Mesendoderm (in vitro differentiated cells): Measurements from ENCODE around the gene OSBPL8.

Experiments
- DNase-seq: peaks from one replicate; pipeline ENCODE4 v3.0.0; 2013
- H2AK5ac ChIP-seq: 2 replicates; pipeline ENCODE4 v1.6.1; 2013; ENCODE audit warnings: low read length, inconsistent platforms
- H2BK120ac ChIP-seq: 2 replicates; pipeline ENCODE4 v1.6.1; 2013; ENCODE audit warnings: low read depth, mild to moderate bottlenecking, low read length, moderate library complexity, mixed read lengths
- H2BK15ac ChIP-seq: replicated peaks from 2 replicates; pipeline ENCODE4 v1.6.1; 2013; ENCODE audit warnings: low read depth, mild to moderate bottlenecking, moderate library complexity
- H2BK5ac ChIP-seq: 2 replicates; pipeline ENCODE4 v1.6.1; 2013; ENCODE audit warnings: low read length, inconsistent platforms
- H3K18ac ChIP-seq: 2 replicates; pipeline ENCODE4 v1.6.1; 2013; ENCODE audit warnings: mild to moderate bottlenecking, low read length, mixed read lengths
- H3K23ac ChIP-seq: one replicate; pipeline ENCODE4 v1.6.1; 2013; ENCODE audit warnings: low read length
- H3K27ac ChIP-seq: 2 replicates; pipeline ENCODE4 v1.5.1; 2013; ENCODE audit warnings: low read depth, mild to moderate bottlenecking, inconsistent platforms, low read length, moderate library complexity
- H3K27me3 ChIP-seq: 2 replicates; pipeline ENCODE4 v1.6.1; 2013; ENCODE audit warnings: low read length, control low read depth, mild to moderate bottlenecking, inconsistent platforms; ENCODE audit not compliant: insufficient read depth, poor library complexity
- H3K36me3 ChIP-seq: 2 replicates; pipeline ENCODE4 v1.6.1; 2013; ENCODE audit warnings: low read length, inconsistent platforms; ENCODE audit not compliant: control insufficient read depth, insufficient read depth
- H3K4ac ChIP-seq: one replicate; pipeline ENCODE4 v1.6.1; 2013; ENCODE audit warnings: low read depth, mild to moderate bottlenecking, low read length, moderate library complexity
- H3K4me1 ChIP-seq: 2 replicates; pipeline ENCODE4 v1.6.1; 2013; ENCODE audit warnings: low read depth, low read length, inconsistent platforms; ENCODE audit not compliant: control insufficient read depth
- H3K4me2 ChIP-seq: 2 replicates; pipeline ENCODE4 v1.6.1; 2013; ENCODE audit warnings: low read length
- H3K4me3 ChIP-seq: 2 replicates; pipeline ENCODE4 v1.5.1; 2013; ENCODE audit warnings: mild to moderate bottlenecking, low read length
- H3K56ac ChIP-seq: one replicate; pipeline ENCODE4 v1.6.1; 2013; ENCODE audit warnings: low read length
- H3K79me1 ChIP-seq: 2 replicates; pipeline ENCODE4 v1.6.1; 2013; ENCODE audit warnings: low read length, inconsistent platforms
- H3K79me2 ChIP-seq: 2 replicates; pipeline ENCODE4 v1.6.1; 2013; ENCODE audit warnings: mild to moderate bottlenecking, low read length; ENCODE audit not compliant: control insufficient read depth, insufficient read depth
- H3K9ac ChIP-seq: 2 replicates; pipeline ENCODE4 v1.6.1; 2013; ENCODE audit warnings: low read length, inconsistent platforms
- H4K5ac ChIP-seq: one replicate; pipeline ENCODE4 v1.6.1; 2013; ENCODE audit warnings: low read length
- H4K8ac ChIP-seq: one replicate; pipeline ENCODE4 v1.6.1; 2013; ENCODE audit warnings: low read depth, mild to moderate bottlenecking, control low read depth, low read length, moderate library complexity
- WGBS: extraction: QIAGEN DNeasy Blood & Tissue Kit; methylation state at CpG from one replicate; pipeline ENCODE4 v1.1.7; 2013; ENCODE audit warnings: low lambda C conversion rate, missing lambda C conversion rate; ENCODE audit not compliant: insufficient coverage; ENCODE audit errors: extremely low coverage; 5-methylcytosine and 5-hydroxymethylcytosine counted together

Gene OSBPL8

GRCh38 chr12:76555231-76555767 is 4.3 kb downstream of the OSBPL8 start:
- no CpG with 5 or more reads among the region's 7 CpGs for WGBS
- H3K27ac ChIP-seq: no peak overlapping the region

DNA sequence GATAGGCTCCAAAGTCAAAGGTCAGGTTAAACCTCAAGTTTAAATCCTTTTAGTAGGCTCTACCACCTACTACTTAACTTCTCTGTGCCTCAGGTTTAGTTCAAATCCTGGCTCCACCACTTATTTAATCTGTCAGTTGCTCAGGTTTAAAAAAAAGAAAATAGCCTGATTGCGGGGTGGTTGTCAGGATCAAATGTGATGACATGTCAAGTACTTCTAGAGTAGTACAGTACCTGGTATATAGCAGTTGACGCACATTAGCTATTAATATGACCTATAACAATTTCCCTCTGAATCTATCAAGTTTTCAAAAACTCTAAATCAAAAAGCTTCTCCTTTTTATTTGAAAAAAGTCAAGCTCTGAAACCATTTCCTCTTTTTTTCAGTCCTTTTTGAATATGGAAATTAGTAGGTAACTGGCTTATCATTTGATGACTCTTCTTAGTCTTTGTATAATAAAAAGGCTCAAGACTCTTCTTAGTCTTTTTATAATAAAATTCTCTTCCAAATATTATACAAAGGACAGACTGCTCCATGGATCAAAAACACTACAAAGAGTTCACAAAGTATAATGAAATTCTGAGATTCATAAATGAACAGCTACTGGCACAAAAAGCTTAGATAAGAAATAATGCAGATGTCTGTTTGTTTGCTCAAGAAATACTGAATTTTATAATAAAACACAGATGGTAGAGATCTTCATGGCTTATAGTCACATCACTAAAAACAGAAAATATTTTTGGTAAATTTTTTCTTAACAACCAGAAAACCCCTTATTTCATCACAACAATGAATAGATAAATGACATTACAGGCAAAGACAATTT is 5.0 kb downstream of the OSBPL8 start:
- DNase-seq: no peak
- Histone ChIP-seq H3K4ac (no peak overlapping the region), H3K23ac (no peak overlapping the region), H3K27ac (no peak overlapping the region), H2BK5ac (no peak overlapping the region), H3K4me2 (no peak overlapping the region), H3K9ac (no peak overlapping the region), H4K8ac (no peak overlapping the region), H3K56ac (no peak overlapping the region), H3K36me3 (no peaks in the 10 kb centered on the region), H2AK5ac (no peak overlapping the region), H3K79me2 (peaks cover 38% of the 10 kb centered on the region), H3K4me3 (no peak overlapping the region), H3K18ac (no peak overlapping the region), H2BK120ac (no peak overlapping the region), H3K4me1 (peaks cover 1% of the 10 kb centered on the region), H2BK15ac (no peak overlapping the region), H3K27me3 (no peaks in the 10 kb centered on the region), H3K79me1 (peaks cover 9% of the 10 kb centered on the region), H4K5ac (no peak overlapping the region)
- WGBS: no CpG with 5 or more reads among the region's 2 CpGs

More at GRCh38 chr12:76555231-76555767, 4.3 kb downstream of the OSBPL8 start:
- no peaks in the 10 kb centered on the region for H3K36me3 ChIP-seq
- no peak overlapping the region for H2BK120ac ChIP-seq
- H3K4ac ChIP-seq: no peak overlapping the region
- H3K4me3 ChIP-seq: no peak overlapping the region
- H4K8ac ChIP-seq: no peak overlapping the region
- DNase-seq: no peak
- H3K79me1 ChIP-seq: peaks cover 9% of the 10 kb centered on the region
- no peaks in the 10 kb centered on the region for H3K27me3 ChIP-seq
- no peak overlapping the region for H2AK5ac ChIP-seq
- peaks cover 1% of the 10 kb centered on the region for H3K4me1 ChIP-seq
- H3K9ac ChIP-seq: no peak overlapping the region
- H3K79me2 ChIP-seq: peaks cover 37% of the 10 kb centered on the region
- no peak overlapping the region for H3K18ac ChIP-seq
- no peak overlapping the region for H4K5ac ChIP-seq
- no peak overlapping the region for H3K56ac ChIP-seq
- H2BK5ac ChIP-seq: no peak overlapping the region
- no peak overlapping the region for H3K23ac ChIP-seq
- no peak overlapping the region for H2BK15ac ChIP-seq
- no peak overlapping the region for H3K4me2 ChIP-seq

DNA sequence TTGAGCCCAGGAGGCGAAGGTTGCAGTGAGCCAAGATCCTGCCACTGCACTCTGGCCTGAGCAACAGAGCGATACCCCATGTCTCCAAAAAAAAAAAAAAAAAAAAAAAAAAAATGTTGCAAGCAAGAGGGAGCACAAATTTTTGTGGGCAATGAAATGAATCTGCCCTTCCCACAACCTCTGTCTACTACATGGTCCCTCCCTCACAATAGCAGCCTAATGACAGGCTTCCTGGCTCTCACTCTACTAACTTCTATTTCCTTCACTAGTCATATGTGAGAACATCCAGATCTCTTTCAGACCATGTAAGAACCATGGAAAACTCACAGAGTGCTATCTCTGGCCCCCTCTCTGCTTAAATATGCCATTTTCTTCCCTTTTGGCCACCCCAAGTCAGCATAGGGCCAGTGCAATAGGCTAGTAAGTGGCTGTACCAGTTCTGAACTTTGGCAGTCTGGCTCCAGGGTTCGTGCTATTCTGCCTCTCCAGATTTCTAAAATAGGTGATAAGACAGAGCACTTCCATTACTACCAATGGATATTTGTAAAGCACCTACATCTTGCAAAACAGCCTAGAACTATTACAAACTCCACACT is 7.1 kb downstream of the OSBPL8 start:
- H3K4me3 ChIP-seq: no peak overlapping the region
- no peak overlapping the region for H4K5ac ChIP-seq
- peak overlapping the region; percentile 22 for H3K56ac ChIP-seq
- no peak overlapping the region for H3K4me2 ChIP-seq
- peaks cover 6% of the 10 kb centered on the region for H3K79me1 ChIP-seq
- H3K18ac ChIP-seq: no peak overlapping the region
- H4K8ac ChIP-seq: no peak overlapping the region
- no peak overlapping the region for H2BK120ac ChIP-seq
- no CpG with 5 or more reads among the region's 3 CpGs for WGBS
- H3K27me3 ChIP-seq: no peaks in the 10 kb centered on the region
- peaks cover 36% of the 10 kb centered on the region for H3K79me2 ChIP-seq
- no peak overlapping the region for H2AK5ac ChIP-seq
- no peak overlapping the region for H3K23ac ChIP-seq
- H3K4ac ChIP-seq: no peak overlapping the region
- H2BK5ac ChIP-seq: no peak overlapping the region
- DNase-seq: no peak
- no peak overlapping the region for H3K27ac ChIP-seq
- H3K4me1 ChIP-seq: peaks cover 1% of the 10 kb centered on the region
- H3K9ac ChIP-seq: no peak overlapping the region
- no peaks in the 10 kb centered on the region for H3K36me3 ChIP-seq
- no peak overlapping the region for H2BK15ac ChIP-seq

DNA sequence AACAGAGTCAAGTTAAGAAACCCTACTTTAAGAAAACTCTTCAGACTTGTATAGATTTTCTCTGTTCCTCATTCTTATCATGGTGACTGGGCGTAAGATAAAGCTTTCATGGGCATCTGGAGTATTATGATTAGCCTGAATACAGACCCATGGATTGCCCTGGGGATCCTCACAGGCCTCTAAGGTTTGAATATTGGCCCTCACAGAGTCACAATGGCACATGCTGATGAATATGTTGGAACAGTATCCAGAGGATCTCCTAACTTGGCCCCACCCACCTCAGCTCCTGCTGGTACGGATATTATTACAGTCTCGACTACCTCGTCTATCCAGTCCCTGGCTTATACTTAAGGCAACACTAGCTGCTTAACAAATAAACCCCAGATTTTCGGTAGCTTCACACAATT is 8.1 kb downstream of the OSBPL8 start:
- Histone ChIP-seq H3K79me2 (peaks cover 36% of the 10 kb centered on the region), H3K27ac (no peak overlapping the region), H3K56ac (no peak overlapping the region), H3K4me1 (peaks cover 1% of the 10 kb centered on the region), H2BK5ac (no peak overlapping the region), H2BK120ac (no peak overlapping the region), H3K36me3 (no peaks in the 10 kb centered on the region), H2BK15ac (no peak overlapping the region), H3K9ac (no peak overlapping the region), H3K79me1 (peaks cover 6% of the 10 kb centered on the region), H3K4me3 (no peak overlapping the region), H3K4me2 (no peak overlapping the region), H4K8ac (peak overlapping the region; percentile 5), H3K18ac (no peak overlapping the region), H3K4ac (no peak overlapping the region), H2AK5ac (no peak overlapping the region), H3K23ac (no peak overlapping the region), H3K27me3 (no peaks in the 10 kb centered on the region), H4K5ac (no peak overlapping the region)
- whole genome bisulfite sequencing: no CpG with 5 or more reads among the region's 5 CpGs
- DNase-seq: no peak

DNA sequence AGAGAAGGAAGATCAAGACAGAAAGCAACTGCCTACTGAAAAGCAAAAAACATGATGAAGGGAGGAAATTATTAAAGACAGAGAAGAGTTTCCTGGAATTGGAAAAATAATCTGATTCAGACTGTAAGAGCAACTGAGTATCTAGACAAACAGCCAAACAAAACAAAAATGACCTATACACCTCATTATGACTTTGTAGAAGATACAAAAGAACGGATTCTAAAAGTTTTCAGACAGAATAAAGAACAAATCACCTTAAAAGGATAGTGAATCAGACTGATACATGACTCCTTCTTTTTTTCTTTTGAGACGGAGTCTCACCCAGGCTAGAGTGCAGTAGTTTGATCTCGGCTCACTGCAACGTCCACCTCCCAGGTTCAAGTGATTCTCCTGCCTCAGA is 10.4 kb downstream of the OSBPL8 start:
- no CpG with 5 or more reads among the region's 4 CpGs for WGBS

More for the DNA sequence above, 10.4 kb downstream of the OSBPL8 start:
- no peak overlapping the region for H4K8ac ChIP-seq
- H2BK15ac ChIP-seq: no peak overlapping the region
- H3K79me2 ChIP-seq: peaks cover 28% of the 10 kb centered on the region
- H2BK5ac ChIP-seq: no peak overlapping the region
- no peak overlapping the region for H3K4ac ChIP-seq
- no peak overlapping the region for H2AK5ac ChIP-seq
- H3K27ac ChIP-seq: no peak overlapping the region
- H3K27me3 ChIP-seq: no peaks in the 10 kb centered on the region
- DNase-seq: no peak
- H3K18ac ChIP-seq: no peak overlapping the region
- H3K23ac ChIP-seq: no peak overlapping the region
- H3K36me3 ChIP-seq: no peaks in the 10 kb centered on the region
- H3K56ac ChIP-seq: no peak overlapping the region
- H3K79me1 ChIP-seq: peaks cover 5% of the 10 kb centered on the region
- no peak overlapping the region for H3K4me2 ChIP-seq
- no peak overlapping the region for H3K9ac ChIP-seq
- peaks cover 1% of the 10 kb centered on the region for H3K4me1 ChIP-seq
- H3K4me3 ChIP-seq: no peak overlapping the region
- H4K5ac ChIP-seq: no peak overlapping the region
- H2BK120ac ChIP-seq: no peak overlapping the region
